ENCODE data around the gene EIPR1.

Gene EIPR1

DNA sequence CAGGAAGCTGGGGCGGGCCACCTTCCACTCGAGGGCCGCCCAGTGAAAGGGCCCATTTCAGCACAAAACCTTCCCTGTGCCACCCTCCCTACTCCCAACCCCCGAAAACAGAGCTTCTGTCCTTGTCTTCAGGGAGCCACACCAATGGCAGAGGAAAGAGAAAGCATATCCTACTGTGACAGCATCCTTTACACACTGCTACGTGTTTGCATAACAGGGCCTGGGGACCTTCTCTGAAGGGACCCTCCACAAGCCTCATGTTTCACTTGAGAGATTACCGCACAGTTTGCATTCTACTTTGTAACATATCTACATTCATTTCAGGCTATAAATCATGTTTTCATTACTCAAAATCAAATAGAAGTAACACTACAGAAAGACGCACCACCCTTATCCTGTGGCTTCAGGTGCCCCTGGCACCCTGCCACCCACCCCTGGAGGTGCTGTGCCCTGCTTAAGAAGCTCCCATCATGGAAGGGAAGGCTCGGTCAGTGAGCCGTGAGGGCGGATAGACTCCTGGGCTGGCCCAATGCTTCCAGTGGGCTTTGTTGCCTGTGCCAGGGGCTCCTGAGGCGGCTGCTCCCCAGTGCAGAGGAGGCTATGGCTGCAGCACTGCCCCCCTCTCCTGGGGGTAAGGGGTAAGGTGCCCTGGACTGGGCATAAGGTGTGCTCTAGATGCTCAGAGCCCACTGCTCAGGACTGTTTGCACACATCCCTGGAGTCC, 52.0 kb downstream of the EIPR1 start:
- TF ChIP-seq, protein P1, sequence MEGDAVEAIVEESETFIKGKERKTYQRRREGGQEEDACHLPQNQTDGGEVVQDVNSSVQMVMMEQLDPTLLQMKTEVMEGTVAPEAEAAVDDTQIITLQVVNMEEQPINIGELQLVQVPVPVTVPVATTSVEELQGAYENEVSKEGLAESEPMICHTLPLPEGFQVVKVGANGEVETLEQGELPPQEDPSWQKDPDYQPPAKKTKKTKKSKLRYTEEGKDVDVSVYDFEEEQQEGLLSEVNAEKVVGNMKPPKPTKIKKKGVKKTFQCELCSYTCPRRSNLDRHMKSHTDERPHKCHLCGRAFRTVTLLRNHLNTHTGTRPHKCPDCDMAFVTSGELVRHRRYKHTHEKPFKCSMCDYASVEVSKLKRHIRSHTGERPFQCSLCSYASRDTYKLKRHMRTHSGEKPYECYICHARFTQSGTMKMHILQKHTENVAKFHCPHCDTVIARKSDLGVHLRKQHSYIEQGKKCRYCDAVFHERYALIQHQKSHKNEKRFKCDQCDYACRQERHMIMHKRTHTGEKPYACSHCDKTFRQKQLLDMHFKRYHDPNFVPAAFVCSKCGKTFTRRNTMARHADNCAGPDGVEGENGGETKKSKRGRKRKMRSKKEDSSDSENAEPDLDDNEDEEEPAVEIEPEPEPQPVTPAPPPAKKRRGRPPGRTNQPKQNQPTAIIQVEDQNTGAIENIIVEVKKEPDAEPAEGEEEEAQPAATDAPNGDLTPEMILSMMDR (IDR thresholded peaks at IDR 0.05): no peak
- no peak overlapping the region for H3K4me3 ChIP-seq
- DNase-seq (ENCODE audit: low spot score): no peak
- no peak overlapping the region for H3K27ac ChIP-seq

GRCh38 chr2:3324404-3325281, 53.0 kb downstream of the EIPR1 start:
- H3K27ac ChIP-seq: no peak overlapping the region
- TF ChIP-seq, protein P1 (IDR thresholded peaks at IDR 0.05): no peak
- no peak overlapping the region for H3K4me3 ChIP-seq
- no peak for DNase-seq (ENCODE audit: low spot score)

GRCh38 chr2:3324036-3324386, 53.6 kb downstream of the EIPR1 start:
- DNase-seq (ENCODE audit: low spot score): no peak
- Histone ChIP-seq H3K27ac (no peak overlapping the region), H3K4me3 (no peak overlapping the region)
- TF ChIP-seq, protein P1 (IDR thresholded peaks at IDR 0.05): no peak

- no peak overlapping the region for H3K27ac ChIP-seq
- H3K4me3 ChIP-seq: no peak overlapping the region
- TF ChIP-seq, protein P1 (IDR thresholded peaks at IDR 0.05): no peak
- no peak for DNase-seq (ENCODE audit: low spot score)
Observed at GRCh38 chr2:3323360-3324035, 54.1 kb downstream of the EIPR1 start.

GRCh38 chr2:3322311-3322970, 55.2 kb downstream of the EIPR1 start:
- no peak for DNase-seq (ENCODE audit: low spot score)
- H3K4me3 ChIP-seq: no peak overlapping the region
- H3K27ac ChIP-seq: no peak overlapping the region
- TF ChIP-seq, protein P1 (IDR thresholded peaks at IDR 0.05): no peak

DNA sequence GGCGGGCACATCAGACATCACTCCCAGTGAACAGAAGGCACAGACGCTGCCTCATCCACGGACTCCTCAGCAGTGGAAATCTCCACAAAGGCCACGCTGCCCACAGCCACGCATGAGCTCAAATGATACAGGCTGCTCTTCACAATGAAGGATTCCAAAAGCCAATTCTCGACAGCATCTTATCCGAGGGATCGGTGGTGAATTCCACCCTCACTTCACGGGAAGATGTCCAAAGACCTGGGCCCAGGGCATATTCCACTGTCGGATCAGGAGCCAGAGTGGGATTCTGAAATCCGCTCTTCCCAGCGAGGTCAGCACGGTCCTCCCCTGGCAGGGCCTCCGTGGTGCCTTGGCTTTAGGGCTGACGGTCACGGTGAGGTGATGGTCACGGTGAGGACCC, 55.8 kb downstream of the EIPR1 start:
- H3K27ac ChIP-seq: no peak overlapping the region
- no peak overlapping the region for H3K4me3 ChIP-seq
- TF ChIP-seq, protein P1 (IDR thresholded peaks at IDR 0.05): no peak
- no peak for DNase-seq (ENCODE audit: low spot score)
